HL-60/S4 treated with retinoic acid at 250 ng/mL for 4 days and 3 days (cell line): ENCODE results near the gene TSPAN18.

Source experiments
- in situ Hi-C: fragments of 300-500 bp; cut with MboI; formaldehyde crosslinking; loops from 2 replicates; pipeline ENCODE4 v1.7.0; 2022; ENCODE audit warnings: low sequenced_read_pairs

TSPAN18 gene

GRCh38 chr11:44817207-44817949, 90.6 kb downstream of the TSPAN18 start:
- in situ Hi-C loops: no loop called here

DNA sequence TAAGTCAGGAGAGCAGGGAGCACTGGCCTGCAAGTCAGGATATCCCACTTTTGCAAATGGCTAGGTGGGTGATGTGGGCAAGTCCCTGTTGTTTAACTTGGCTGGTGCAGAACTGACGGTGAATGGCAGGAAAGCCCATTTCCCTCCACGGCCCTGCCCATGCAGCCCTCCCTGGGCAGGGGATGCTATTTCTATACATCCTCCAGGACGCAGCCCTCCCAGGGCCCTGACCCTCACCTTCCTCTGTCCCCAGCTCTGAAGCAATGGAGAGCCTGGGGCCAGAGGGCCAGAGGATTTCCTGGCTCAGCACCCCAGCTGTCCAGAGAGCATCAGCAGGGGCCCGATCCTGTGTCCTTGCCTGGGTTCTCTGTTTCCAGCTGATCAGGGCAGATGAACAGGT, 91.3 kb downstream of the TSPAN18 start:
- in situ Hi-C loops: no loop called here

- in situ Hi-C loops: no loop called here
Observed at GRCh38 chr11:44819346-44819745, 92.6 kb downstream of the TSPAN18 start.

DNA sequence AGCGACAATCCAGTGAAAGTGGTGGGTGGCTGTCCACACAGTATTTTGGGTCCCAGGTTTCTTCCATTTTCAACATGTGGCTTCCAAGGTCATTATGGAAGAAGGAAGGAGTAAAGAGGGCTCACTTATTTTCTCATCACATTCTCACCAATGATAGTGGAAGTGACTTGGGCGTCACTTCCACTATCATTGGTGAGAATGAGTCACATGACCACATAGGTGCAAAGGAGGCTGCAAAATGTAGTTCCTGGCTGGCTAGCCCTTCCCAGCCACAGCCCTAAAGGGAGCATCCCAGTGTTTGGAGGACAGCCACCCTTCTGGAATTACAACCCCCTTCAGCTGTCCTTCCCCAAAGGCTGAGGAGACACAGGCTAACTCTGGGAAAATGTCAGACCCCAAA, 95.6 kb downstream of the TSPAN18 start:
- in situ Hi-C loops: no loop called here

- in situ Hi-C loops: no loop called here
Observed at GRCh38 chr11:44823006-44823405, 96.2 kb downstream of the TSPAN18 start.

GRCh38 chr11:44823868-44824267, 97.1 kb downstream of the TSPAN18 start:
- in situ Hi-C loops: no loop called here

DNA sequence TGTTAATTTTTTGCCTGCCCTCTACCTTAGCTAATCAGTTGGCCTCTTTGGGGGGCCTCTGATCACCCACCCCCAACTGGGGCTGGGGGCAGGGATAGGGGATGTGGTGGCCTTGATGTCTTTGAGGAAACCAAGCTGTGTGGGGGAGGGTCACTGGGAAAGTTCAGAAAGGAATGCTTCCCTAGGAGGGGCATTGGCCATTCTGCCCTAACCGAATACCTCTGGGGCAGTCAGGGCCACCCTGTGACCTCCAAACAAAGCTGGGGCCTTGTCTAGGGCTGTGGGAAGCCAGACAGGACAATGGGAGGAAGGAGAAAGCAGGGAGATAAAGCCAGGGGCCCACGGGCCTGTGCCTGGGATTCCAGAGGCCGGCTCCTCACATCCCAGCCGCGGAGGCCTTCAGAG, 97.5 kb downstream of the TSPAN18 start:
- in situ Hi-C loops: no loop called here

DNA sequence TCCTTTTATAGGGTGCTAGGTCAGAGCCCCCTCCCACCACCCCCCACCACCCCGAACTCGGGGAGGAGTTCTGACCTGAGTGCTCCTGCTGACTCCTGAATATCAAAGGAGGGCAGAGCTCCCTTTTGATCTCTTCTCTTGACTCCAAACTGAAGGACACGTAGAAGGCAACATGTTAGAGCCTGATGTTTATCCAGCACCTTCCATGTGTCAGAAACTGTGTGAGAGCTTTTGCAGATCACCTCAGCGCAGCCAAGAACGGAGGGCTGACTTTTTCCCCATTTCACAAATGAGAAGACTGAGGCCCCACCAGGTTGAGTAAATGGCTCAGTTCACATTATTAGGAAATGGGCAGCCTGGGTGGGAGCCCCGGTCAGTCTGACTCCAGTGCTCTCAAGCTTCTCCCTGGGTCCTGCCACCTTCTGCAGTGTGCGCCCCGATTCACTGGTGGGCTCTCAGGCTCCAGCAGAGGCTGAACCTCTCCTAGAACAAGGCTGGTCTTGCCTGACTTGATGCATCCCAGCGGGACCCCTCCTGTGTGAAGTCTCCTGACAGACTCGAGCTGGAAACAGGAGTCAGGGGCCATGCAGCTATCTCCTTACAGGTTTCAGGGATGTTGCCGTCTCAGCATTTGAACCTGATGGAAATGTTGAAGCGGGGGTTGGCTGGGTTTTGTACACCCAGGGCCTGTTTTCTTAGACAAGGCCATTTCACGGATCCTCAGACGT, 98.5 kb downstream of the TSPAN18 start:
- in situ Hi-C loops: no loop called here

- in situ Hi-C loops: no loop called here
Observed at GRCh38 chr11:44826922-44827643, 100.3 kb downstream of the TSPAN18 start.

- in situ Hi-C loops: no loop called here
Observed at GRCh38 chr11:44828296-44828695, 101.5 kb downstream of the TSPAN18 start.

DNA sequence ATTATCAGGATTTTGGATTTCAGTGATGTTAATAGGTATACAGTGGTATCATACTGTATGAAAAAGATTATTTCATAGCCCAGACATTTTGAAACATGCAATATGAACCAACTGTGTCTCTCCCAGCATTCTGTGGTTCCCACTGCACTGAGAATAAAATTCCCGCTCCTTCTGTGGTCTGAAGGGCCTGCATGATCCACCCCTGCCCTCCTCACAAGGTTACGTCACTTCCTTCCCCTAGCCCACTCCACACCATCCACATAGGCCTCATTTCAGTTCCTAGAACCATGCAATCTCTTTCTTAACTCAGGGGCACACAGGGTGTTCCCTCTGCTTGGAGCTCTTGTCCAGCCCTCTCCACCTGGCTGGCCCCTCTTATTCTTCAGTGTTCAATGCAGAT, 103.1 kb downstream of the TSPAN18 start:
- in situ Hi-C loops: no loop called here

- in situ Hi-C loops: no loop called here
Observed at GRCh38 chr11:44831605-44832394, 105.0 kb downstream of the TSPAN18 start.

DNA sequence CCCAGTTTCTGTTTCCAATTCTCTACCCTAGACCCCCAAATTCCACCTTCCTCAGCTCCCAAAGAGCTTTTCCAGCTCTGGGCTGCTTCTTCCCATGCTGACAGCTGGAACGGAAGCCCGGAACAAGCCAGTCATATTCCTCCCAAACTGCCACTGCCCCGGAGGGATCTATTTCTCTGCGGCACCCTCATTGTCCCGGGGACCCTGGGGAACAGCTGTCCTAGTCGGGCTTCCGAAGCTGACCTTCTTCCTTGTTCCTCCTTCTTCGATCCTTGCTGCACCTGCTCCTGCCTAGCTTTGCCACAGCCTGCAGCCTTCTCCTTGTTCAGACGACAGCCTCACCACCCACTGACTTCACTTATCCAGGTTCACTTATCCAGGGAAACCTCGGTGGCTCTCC, 105.7 kb downstream of the TSPAN18 start:
- in situ Hi-C loops: no loop called here

- in situ Hi-C loops: no loop called here
Observed at GRCh38 chr11:44833221-44833876, 106.6 kb downstream of the TSPAN18 start.

DNA sequence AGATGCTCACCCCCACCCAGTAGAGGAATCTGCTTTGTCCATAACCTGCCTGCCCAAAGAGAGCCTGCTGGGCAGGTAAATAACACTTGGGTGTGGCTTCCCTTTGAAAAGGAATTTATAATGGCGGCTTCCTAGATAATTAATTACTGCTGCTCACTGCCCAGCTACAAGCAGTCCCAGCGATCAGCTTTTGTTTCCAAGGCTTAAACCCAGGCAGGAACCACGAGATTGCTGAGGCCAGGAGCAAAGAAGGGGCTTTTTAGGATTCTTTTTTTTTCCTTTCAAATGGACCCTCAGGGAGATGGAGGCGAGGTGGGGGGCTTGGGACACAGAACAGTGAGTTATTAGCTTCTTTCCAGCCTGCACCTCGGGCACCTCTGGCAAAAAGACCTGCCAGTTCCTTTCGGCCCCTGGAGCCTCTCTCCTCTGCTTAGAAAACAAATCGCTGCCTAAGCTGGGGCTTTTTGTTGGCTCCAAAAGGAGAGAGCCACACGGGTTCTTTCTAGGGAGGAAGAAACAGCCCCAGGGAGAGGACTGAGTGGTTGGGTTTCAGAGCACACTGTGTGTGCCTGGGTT, 107.2 kb downstream of the TSPAN18 start:
- in situ Hi-C loops: no loop called here

GRCh38 chr11:44834846-44835245, 108.1 kb downstream of the TSPAN18 start:
- in situ Hi-C loops: no loop called here

- in situ Hi-C loops: no loop called here
Observed at GRCh38 chr11:44835296-44835695, 108.5 kb downstream of the TSPAN18 start.

DNA sequence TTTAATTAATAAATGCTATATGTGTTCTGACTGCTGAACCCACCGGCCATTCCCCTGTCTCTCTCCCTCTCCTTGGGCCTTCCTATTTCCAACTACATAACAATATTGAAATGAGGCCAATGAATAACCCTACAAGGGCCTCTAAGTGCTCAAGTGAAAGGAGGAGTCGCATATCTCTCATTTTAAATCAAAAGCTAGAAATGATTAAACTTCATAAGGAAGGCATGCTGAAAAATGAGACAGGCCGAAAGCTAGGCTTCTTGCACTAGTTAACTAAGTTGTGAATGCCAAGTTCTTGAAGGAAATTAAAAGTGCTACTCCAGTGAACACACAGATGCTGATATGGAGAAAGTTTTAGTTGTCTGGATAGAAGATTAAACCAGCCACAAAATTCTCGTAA, 109.2 kb downstream of the TSPAN18 start:
- in situ Hi-C loops: no loop called here

GRCh38 chr11:44837661-44838060, 110.9 kb downstream of the TSPAN18 start:
- in situ Hi-C loops: no loop called here

DNA sequence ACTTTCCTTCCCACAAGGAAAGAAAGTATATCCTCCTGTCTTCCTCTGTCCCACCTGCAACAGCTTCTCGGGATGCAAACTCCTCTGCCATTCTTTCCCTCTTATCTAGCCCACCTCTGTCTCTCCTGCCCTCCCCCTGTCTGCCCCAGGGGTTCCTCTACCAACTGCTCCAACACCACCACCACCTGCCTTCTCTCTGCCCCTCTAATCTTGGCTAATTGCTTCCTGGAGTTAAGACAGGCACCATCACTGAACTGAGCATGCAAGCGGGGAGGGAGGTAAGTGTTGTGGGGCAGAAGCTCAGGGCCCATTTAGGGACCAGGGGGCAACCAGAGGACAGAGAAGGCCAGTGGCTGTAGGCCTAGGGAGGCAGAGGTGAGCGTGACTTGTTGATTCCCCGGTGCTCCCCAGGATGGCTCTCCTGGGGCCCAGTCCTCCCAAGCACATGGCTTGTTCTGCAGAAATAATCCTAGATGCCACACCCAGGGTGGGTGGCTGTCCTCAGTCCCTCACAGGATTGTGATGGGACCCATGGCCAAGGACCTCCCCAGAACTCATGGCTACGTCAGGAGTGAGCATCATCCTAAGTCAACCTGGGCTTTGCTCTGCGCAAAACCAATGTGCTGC, 112.8 kb downstream of the TSPAN18 start:
- in situ Hi-C loops: no loop called here
